ENCODE data around the gene TBL3. TPM values are rescaled to one million over a fixed set of nuclear protein-coding genes. Genes with fewer than 3 reads are reported as not detected.
A peak's percentile ranks its signal among the peaks of the same experiment; 100 is the strongest.

TBL3 gene
- total RNA-seq, 4 donors from 2014 or later = 49.2 to 73.5 (median 57.2) TPM

GRCh38 chr16:1963806-1964505 is 7.9 kb upstream of the TBL3 start:
- 26% methylated on average over 25 of the region's 44 CpGs for WGBS
- H3K27me3 ChIP-seq = no peaks in the 10 kb centered on the region
- H3K9me3 ChIP-seq = no peaks in the 10 kb centered on the region
- peaks cover 49% of the 10 kb centered on the region for H3K4me1 ChIP-seq
- DNase-seq (ENCODE audit: low spot score in 2 of 2) = no peak
- peak overlapping the region; percentile 98 for H3K4me3 ChIP-seq
- TF ChIP-seq EP300 (IDR thresholded peaks at IDR 0.05) (no peak), POLR2AphosphoS5 (IDR thresholded peaks at IDR 0.05) (no peak), CTCF (IDR thresholded peaks at IDR 0.05) (no peak), POLR2A (IDR thresholded peaks at IDR 0.05) (no peak)
- H3K36me3 ChIP-seq = peaks cover 23% of the 10 kb centered on the region
- peak overlapping the region; percentile 96 for H3K27ac ChIP-seq

- DNase-seq (ENCODE audit: low spot score in 2 of 2) = peak; percentile 99 to 100
- WGBS = 0% methylated on average over 27 of the region's 97 CpGs
- Histone ChIP-seq H3K4me3 (peak within 1 kb of the TSS; percentile 98), H3K9me3 (no peaks in the 10 kb centered on the region), H3K36me3 (peaks cover 23% of the 10 kb centered on the region), H3K27me3 (no peaks in the 10 kb centered on the region), H3K4me1 (peaks cover 46% of the 10 kb centered on the region), H3K27ac (peak within 1 kb of the TSS; percentile 96)
- TF ChIP-seq EP300 (IDR thresholded peaks at IDR 0.05) = no peak
- TF ChIP-seq POLR2A (IDR thresholded peaks at IDR 0.05) = peak; percentile 93 to 94
- peak; percentile 96 to 100 (median 99) for TF ChIP-seq POLR2AphosphoS5 (IDR thresholded peaks at IDR 0.05)
These were observed 7.1 kb upstream of the TBL3 start, which contains the start of gene RPS2 for GRCh38 chr16:1964506-1965395. RPS2 (minus strand) TSS chr16:1964826; CDS start chr16:1964625, 201 bp downstream.

GRCh38 chr16:1965396-1966001 is 6.4 kb upstream of the TBL3 start:
- peak overlapping the region; percentile 96 for H3K27ac ChIP-seq
- DNase-seq (ENCODE audit: low spot score in 2 of 2) = no peak
- H3K4me1 ChIP-seq = peaks cover 39% of the 10 kb centered on the region
- peaks cover 23% of the 10 kb centered on the region for H3K36me3 ChIP-seq
- H3K4me3 ChIP-seq = peak overlapping the region; percentile 98
- WGBS = 10% methylated on average over 16 of the region's 24 CpGs
- H3K27me3 ChIP-seq = no peaks in the 10 kb centered on the region
- TF ChIP-seq EP300 (IDR thresholded peaks at IDR 0.05) = no peak
- TF ChIP-seq POLR2A (IDR thresholded peaks at IDR 0.05) = no peak
- no peak for TF ChIP-seq CTCF (IDR thresholded peaks at IDR 0.05)
- TF ChIP-seq POLR2AphosphoS5 (IDR thresholded peaks at IDR 0.05) = no peak
- H3K9me3 ChIP-seq = no peaks in the 10 kb centered on the region

GRCh38 chr16:1966460-1966859 is 5.4 kb upstream of the TBL3 start, which contains the start of gene RNF151:
RNF151 (plus strand) TSS chr16:1966856; CDS start chr16:1966882, 26 bp downstream.
- TF ChIP-seq POLR2AphosphoS5 (IDR thresholded peaks at IDR 0.05) (no peak), CTCF (IDR thresholded peaks at IDR 0.05) (no peak), EP300 (IDR thresholded peaks at IDR 0.05) (no peak), POLR2A (IDR thresholded peaks at IDR 0.05) (no peak)
- Histone ChIP-seq H3K27me3 (no peaks in the 10 kb centered on the region), H3K9me3 (no peaks in the 10 kb centered on the region), H3K27ac (peak within 1 kb of the TSS; percentile 96), H3K36me3 (peaks cover 19% of the 10 kb centered on the region), H3K4me1 (peaks cover 37% of the 10 kb centered on the region), H3K4me3 (peak within 1 kb of the TSS; percentile 98)
- DNase-seq (ENCODE audit: low spot score in 2 of 2) = no peak
- WGBS = 97% methylated on average over 5 of the region's 6 CpGs

- no peak for DNase-seq (ENCODE audit: low spot score in 2 of 2)
- no peaks in the 10 kb centered on the region for H3K27me3 ChIP-seq
- peaks cover under 1% of the 10 kb centered on the region for H3K36me3 ChIP-seq
- 87% methylated on average over 12 of the region's 41 CpGs for WGBS
- no peaks in the 10 kb centered on the region for H3K9me3 ChIP-seq
- TF ChIP-seq EP300 (IDR thresholded peaks at IDR 0.05) = no peak
- TF ChIP-seq POLR2AphosphoS5 (IDR thresholded peaks at IDR 0.05) = no peak
- no peak for TF ChIP-seq CTCF (IDR thresholded peaks at IDR 0.05)
- no peak for TF ChIP-seq POLR2A (IDR thresholded peaks at IDR 0.05)
- H3K27ac ChIP-seq = no peak overlapping the region
- peaks cover 40% of the 10 kb centered on the region for H3K4me1 ChIP-seq
- H3K4me3 ChIP-seq = no peak overlapping the region
These were observed 3.5 kb upstream of the TBL3 start for GRCh38 chr16:1968146-1968953.

Data from suprapubic skin (tissue), 4 donors.